ENCODE results near the gene SLC6A7.

DNA sequence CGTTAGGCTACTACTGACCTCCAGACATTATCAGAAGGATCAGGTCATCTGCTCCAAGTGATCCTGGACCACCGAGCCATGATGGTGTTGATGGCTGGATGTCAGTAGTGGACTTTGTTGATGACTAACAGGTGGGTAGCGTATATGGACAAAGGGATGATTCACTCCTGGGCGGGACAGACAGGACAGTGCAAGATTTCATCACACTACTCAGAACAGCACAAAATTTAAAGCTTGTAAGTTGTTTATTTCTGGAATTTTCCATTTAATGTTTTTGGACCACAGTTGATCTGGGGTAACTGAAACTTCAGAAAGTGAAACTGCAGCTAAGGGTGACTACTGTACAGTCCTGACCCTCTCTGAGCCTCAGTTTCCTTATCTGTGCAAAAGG is 46.9 kb upstream of the SLC6A7 start:
- TF ChIP-seq POLR2A (IDR thresholded peaks at IDR 0.05), result peak in 1 of 2 donors; percentile 15
- TF ChIP-seq, protein P1, sequence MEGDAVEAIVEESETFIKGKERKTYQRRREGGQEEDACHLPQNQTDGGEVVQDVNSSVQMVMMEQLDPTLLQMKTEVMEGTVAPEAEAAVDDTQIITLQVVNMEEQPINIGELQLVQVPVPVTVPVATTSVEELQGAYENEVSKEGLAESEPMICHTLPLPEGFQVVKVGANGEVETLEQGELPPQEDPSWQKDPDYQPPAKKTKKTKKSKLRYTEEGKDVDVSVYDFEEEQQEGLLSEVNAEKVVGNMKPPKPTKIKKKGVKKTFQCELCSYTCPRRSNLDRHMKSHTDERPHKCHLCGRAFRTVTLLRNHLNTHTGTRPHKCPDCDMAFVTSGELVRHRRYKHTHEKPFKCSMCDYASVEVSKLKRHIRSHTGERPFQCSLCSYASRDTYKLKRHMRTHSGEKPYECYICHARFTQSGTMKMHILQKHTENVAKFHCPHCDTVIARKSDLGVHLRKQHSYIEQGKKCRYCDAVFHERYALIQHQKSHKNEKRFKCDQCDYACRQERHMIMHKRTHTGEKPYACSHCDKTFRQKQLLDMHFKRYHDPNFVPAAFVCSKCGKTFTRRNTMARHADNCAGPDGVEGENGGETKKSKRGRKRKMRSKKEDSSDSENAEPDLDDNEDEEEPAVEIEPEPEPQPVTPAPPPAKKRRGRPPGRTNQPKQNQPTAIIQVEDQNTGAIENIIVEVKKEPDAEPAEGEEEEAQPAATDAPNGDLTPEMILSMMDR (IDR thresholded peaks at IDR 0.05 in 4 of 5, conservative IDR thresholded peaks at IDR 0.05 in 1 of 5), result no peak

Data from gastrocnemius medialis (tissue), 4 donors.